HepG2 (cell line): ENCODE results near the gene HPD. TPM values are rescaled to one million over a fixed set of nuclear protein-coding genes. Genes with fewer than 3 reads are reported as not detected.

ENCODE experiments used
- BCL3 ChIP-seq: sonication (generic); formaldehyde crosslinking; IDR thresholded peaks from 2 replicates; pipeline ENCODE4 v1.5.1; 2020; ENCODE audit warnings: mild to moderate bottlenecking, missing genetic modification reagents, moderate library complexity
- BRD4 ChIP-seq: sonication (generic); formaldehyde crosslinking; IDR thresholded peaks from 2 replicates; pipeline ENCODE4 v1.4.0; 2020; ENCODE audit warnings: missing genetic modification reagents
- FOXP4 ChIP-seq: sonication (generic); formaldehyde crosslinking; IDR thresholded peaks from 2 replicates; pipeline ENCODE4 v1.4.0; 2020; ENCODE audit warnings: missing genetic modification reagents
- GMEB1 ChIP-seq: sonication (generic); formaldehyde crosslinking; IDR thresholded peaks from 2 replicates; pipeline ENCODE4 v1.5.1; 2020; ENCODE audit warnings: missing genetic modification reagents, mild to moderate bottlenecking, borderline replicate concordance
- GTF3A ChIP-seq: sonication (generic); formaldehyde crosslinking; conservative IDR thresholded peaks from 2 replicates; pipeline ENCODE4 v1.4.0; 2020; ENCODE audit warnings: mild to moderate bottlenecking, missing genetic modification reagents
- KDM2A ChIP-seq: sonication (generic); formaldehyde crosslinking; IDR thresholded peaks from 2 replicates; pipeline ENCODE4 v1.4.0; 2020; ENCODE audit warnings: low read depth, missing genetic modification reagents, borderline replicate concordance
- MNT ChIP-seq: fragments of 450-650 bp; IDR thresholded peaks from 2 replicates; pipeline ENCODE4 v1.6.1; 2016
- MTF2 ChIP-seq: sonication (generic); formaldehyde crosslinking; IDR thresholded peaks from 2 replicates; pipeline ENCODE4 v1.5.0; 2020; ENCODE audit warnings: missing genetic modification reagents, borderline replicate concordance
- NR2F2 ChIP-seq: IDR thresholded peaks from 2 replicates; pipeline ENCODE4 v1.6.1; 2012; ENCODE audit warnings: low read depth, inconsistent platforms, borderline replicate concordance
- PHF5A ChIP-seq: IDR thresholded peaks from one replicate; pipeline ENCODE4 v1.6.1; 2018; ENCODE audit warnings: low read depth, missing genetic modification reagents; ENCODE audit not compliant: unreplicated experiment
- POGK ChIP-seq: sonication (generic); formaldehyde crosslinking; conservative IDR thresholded peaks from 2 replicates; pipeline ENCODE4 v1.8.0; 2022; ENCODE audit warnings: mild to moderate bottlenecking, moderate library complexity, missing genetic modification reagents
- SALL1 ChIP-seq: sonication (generic); formaldehyde crosslinking; IDR thresholded peaks from 2 replicates; pipeline ENCODE4 v1.8.0; 2022; ENCODE audit warnings: mild to moderate bottlenecking, missing genetic modification reagents
- USF2 ChIP-seq, 2 experiments: sonication (generic) in 1 of 2; formaldehyde crosslinking in 1 of 2; IDR thresholded peaks; 2 replicates each; pipeline versions ENCODE4 v1.5.1 to v1.6.1; 2011 to 2020; ENCODE audit warnings: borderline replicate concordance in 1 of 2, low read depth in 1 of 2, low read length in 1 of 2, mild to moderate bottlenecking in 1 of 2, missing genetic modification reagents in 1 of 2, moderate library complexity in 1 of 2
- YY1 ChIP-seq: IDR thresholded peaks from 2 replicates; pipeline ENCODE4 v1.6.1; 2011; ENCODE audit warnings: low read length, low read depth, moderate library complexity, mild to moderate bottlenecking; ENCODE audit not compliant: insufficient read depth, insufficient replicate concordance
- ZNF260 ChIP-seq: sonication (generic); formaldehyde crosslinking; IDR thresholded peaks from 2 replicates; pipeline ENCODE4 v1.4.0; 2020; ENCODE audit warnings: missing genetic modification reagents, low read depth, mild to moderate bottlenecking, borderline replicate concordance
- ZNF562 ChIP-seq: sonication (generic); formaldehyde crosslinking; IDR thresholded peaks from 2 replicates; pipeline ENCODE4 v1.8.0; 2022; ENCODE audit warnings: missing genetic modification reagents, borderline replicate concordance
- ZNF660 ChIP-seq: sonication (generic); formaldehyde crosslinking; IDR thresholded peaks from 2 replicates; pipeline ENCODE4 v1.5.1; 2020; ENCODE audit warnings: mild to moderate bottlenecking, low read depth, missing genetic modification reagents, borderline replicate concordance
- polyA plus RNA-seq, 8 experiments: library from polyadenylated mRNA; depleted of rRNA in 3 of 8; stranded (reverse) in 7 of 8; unstranded in 1 of 8; fragments of >200 nt; fragmentation: Illumina TruSeq in 4 of 8; extraction: Trizol in 4 of 8; gene quantifications; 2 replicates each; pipeline versions ENCODE4 v1.2.1 to v1.2.3, GENCODE V29; 2011 to 2016; ENCODE audit warnings: low read depth in 4 of 8, missing spikeins in 1 of 8, mixed read lengths in 1 of 8; ENCODE audit not compliant: insufficient read depth in 1 of 8
- total RNA-seq, 5 experiments: library from RNA; depleted of rRNA; stranded (reverse); fragments of >200 nt; fragmentation: Illumina TruSeq; extraction: Trizol; gene quantifications; 2 replicates each; pipeline ENCODE4 v1.2.3, GENCODE V29; 2016; ENCODE audit warnings: low read depth in 1 of 5

HPD gene
- total and polyA plus RNA-seq, 2 of the 13 experiments (the other 11 are each of a cell fraction or from before 2014, with no cell fraction given) = 120 to 195 TPM

GRCh38 chr12:121793838-121794533 is 64.7 kb downstream of the HPD start (continued):
- TF ChIP-seq USF2 (IDR thresholded peaks at IDR 0.05; ENCODE audit: low read depth, low read length) (no peak), USF2 (CRISPR knock-in tag; IDR thresholded peaks at IDR 0.05; ENCODE audit: borderline replicate concordance) (no peak), KDM2A (CRISPR knock-in tag) (peak; percentile 98), ZNF562 (CRISPR knock-in tag) (no peak), PHF5A (CRISPR knock-in tag) (no peak), ZNF260 (CRISPR knock-in tag) (no peak), YY1 (peak; percentile 70), MNT (no peak), MTF2 (CRISPR knock-in tag) (no peak), GTF3A (CRISPR knock-in tag) (0 out of 2 replicates have a peak, but pooled peaks have one; percentile 43), SALL1 (CRISPR knock-in tag) (peak; percentile 59), GMEB1 (peak; percentile 87), POGK (CRISPR knock-in tag) (peak; percentile 94), BCL3 (peak; percentile 77), BRD4 (CRISPR knock-in tag) (peak; percentile 59; the same call in 1 of the 2 replicates), FOXP4 (CRISPR knock-in tag) (peak; percentile 67), NR2F2 (no peak), ZNF660 (CRISPR knock-in tag) (no peak; the same call in 1 of the 2 replicates)
